ENCODE results near the gene KLF9.
"Not testable (repeated sequence)": the region's sequence is repeated elsewhere in the genome, so short reads cannot be mapped to it uniquely, and the experiment has no call there.

KLF9 gene

DNA sequence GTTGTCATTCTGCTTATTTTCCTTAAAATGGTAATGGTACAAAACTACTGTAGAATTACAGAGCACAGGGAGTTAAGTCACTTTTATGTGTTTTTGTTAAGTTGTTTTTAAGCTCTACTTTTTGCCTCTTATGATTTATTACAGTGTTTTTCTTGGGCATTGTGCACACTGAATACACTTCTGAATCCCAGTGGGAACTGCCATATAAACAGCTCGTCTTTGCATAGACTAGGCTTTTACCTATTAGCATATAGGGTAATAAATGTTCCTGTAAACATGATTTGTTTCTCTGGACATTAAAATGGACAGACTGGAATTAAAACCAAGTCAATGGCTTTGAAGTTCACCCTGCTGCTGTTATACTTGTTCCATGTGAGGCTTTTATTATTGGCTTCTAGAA is 12.2 kb downstream of the KLF9 start:
- DNase-seq (ENCODE audit: low read depth), result no peak
- no peak overlapping the region for H3K4me3 ChIP-seq (ENCODE audit: low read depth, low read length)
- in situ Hi-C loops (cut with HindIII; ENCODE audit: low sequenced_read_pairs), result loop anchor here (10.0 kb wide), 1 partner anchor 193 kb away; no protein-coding TSS in a partner anchor
- TF ChIP-seq, protein P1, sequence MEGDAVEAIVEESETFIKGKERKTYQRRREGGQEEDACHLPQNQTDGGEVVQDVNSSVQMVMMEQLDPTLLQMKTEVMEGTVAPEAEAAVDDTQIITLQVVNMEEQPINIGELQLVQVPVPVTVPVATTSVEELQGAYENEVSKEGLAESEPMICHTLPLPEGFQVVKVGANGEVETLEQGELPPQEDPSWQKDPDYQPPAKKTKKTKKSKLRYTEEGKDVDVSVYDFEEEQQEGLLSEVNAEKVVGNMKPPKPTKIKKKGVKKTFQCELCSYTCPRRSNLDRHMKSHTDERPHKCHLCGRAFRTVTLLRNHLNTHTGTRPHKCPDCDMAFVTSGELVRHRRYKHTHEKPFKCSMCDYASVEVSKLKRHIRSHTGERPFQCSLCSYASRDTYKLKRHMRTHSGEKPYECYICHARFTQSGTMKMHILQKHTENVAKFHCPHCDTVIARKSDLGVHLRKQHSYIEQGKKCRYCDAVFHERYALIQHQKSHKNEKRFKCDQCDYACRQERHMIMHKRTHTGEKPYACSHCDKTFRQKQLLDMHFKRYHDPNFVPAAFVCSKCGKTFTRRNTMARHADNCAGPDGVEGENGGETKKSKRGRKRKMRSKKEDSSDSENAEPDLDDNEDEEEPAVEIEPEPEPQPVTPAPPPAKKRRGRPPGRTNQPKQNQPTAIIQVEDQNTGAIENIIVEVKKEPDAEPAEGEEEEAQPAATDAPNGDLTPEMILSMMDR (IDR thresholded peaks at IDR 0.05; ENCODE audit: low read depth, low read length, missing control alignments), result no peak

GRCh38 chr9:70401241-70401640 is 13.2 kb downstream of the KLF9 start:
- in situ Hi-C loops (cut with HindIII; ENCODE audit: low sequenced_read_pairs), result loop anchor here (10.0 kb wide), 1 partner anchor 194 kb away; no protein-coding TSS in a partner anchor
- DNase-seq (ENCODE audit: low read depth); H3K4me3 ChIP-seq (ENCODE audit: low read depth, low read length): not testable (repeated sequence)

GRCh38 chr9:70400107-70400892 is 14.2 kb downstream of the KLF9 start:
- DNase-seq (ENCODE audit: low read depth), result no peak
- H3K4me3 ChIP-seq (ENCODE audit: low read depth, low read length), result no peak overlapping the region
- TF ChIP-seq, protein P1 (IDR thresholded peaks at IDR 0.05; ENCODE audit: low read depth, low read length, missing control alignments), result no peak
- in situ Hi-C loops (cut with HindIII; ENCODE audit: low sequenced_read_pairs), result loop anchor here (10.0 kb wide), 1 partner anchor 195 kb away; no protein-coding TSS in a partner anchor

- DNase-seq (ENCODE audit: low read depth), result no peak
- no peak overlapping the region for H3K4me3 ChIP-seq (ENCODE audit: low read depth, low read length)
- TF ChIP-seq, protein P1 (IDR thresholded peaks at IDR 0.05; ENCODE audit: low read depth, low read length, missing control alignments), result no peak
- in situ Hi-C loops (cut with HindIII; ENCODE audit: low sequenced_read_pairs), result no loop called here
Measured at GRCh38 chr9:70399141-70399540, 15.3 kb downstream of the KLF9 start.

DNA sequence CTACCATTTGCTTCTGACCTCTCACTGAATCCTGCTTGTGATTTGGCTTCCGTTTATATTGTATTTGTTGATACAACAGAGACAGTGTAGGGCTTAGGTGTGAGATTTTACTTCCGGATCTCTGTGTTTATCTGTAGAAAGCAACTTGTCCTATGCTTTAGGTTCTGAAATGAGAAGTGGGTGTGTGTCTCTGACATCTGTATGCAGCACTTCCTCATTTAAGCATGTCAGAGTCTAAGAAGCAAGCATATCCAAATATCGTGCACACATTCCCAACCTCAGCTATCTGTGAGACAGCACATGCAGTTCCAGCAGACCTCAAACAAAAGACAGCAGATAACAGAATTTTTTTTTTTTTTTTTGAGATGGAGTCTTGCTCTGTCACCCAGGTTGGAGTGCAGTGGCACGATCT is 16.3 kb downstream of the KLF9 start:
- TF ChIP-seq, protein P1 (IDR thresholded peaks at IDR 0.05; ENCODE audit: low read depth, low read length, missing control alignments), result no peak
- no peak for DNase-seq (ENCODE audit: low read depth)
- no peak overlapping the region for H3K4me3 ChIP-seq (ENCODE audit: low read depth, low read length)
- in situ Hi-C loops (cut with HindIII; ENCODE audit: low sequenced_read_pairs), result no loop called here

DNA sequence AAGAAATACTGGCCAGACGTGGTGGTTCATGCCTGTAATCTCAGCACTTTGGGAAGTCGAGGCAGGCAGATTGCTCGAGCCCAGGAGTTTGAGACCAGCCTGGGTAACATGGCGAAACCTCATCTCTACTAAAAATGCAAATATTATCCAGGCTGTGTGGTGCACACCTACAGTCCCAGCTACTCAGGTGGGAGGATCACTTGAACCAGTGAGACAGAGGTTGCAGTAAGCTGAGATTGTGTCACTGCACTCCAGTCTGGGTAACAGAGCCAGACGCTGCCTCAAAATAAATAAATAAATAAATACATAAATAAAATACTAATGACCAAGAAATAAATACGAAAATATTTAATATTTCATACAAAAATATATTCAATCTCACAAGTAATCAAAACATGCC is 18.8 kb downstream of the KLF9 start:
- no peak for DNase-seq (ENCODE audit: low read depth)
- no peak overlapping the region for H3K4me3 ChIP-seq (ENCODE audit: low read depth, low read length)
- in situ Hi-C loops (cut with HindIII; ENCODE audit: low sequenced_read_pairs), result no loop called here
- TF ChIP-seq, protein P1 (IDR thresholded peaks at IDR 0.05; ENCODE audit: low read depth, low read length, missing control alignments), result no peak

DNA sequence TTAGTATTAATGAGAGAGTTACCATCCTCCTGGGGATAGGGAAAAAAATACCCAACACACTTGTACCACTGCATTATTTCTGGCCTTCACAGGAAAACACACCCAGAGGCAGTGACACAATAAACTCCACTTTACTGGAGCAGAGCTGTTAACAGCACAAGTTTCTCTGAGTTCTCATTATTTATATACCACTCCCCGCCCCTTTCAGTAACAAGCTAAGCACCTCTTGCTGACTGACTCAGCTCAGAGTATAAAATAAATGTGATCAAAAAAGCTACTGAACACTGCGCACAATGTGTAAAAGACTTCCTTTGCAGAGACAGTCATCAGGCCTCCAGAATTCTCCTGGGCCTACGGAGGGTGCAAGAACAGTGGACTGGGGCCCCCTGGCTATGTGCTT is 21.6 kb downstream of the KLF9 start:
- TF ChIP-seq, protein P1 (IDR thresholded peaks at IDR 0.05; ENCODE audit: low read depth, low read length, missing control alignments), result no peak
- no peak for DNase-seq (ENCODE audit: low read depth)
- in situ Hi-C loops (cut with HindIII; ENCODE audit: low sequenced_read_pairs), result no loop called here
- no peak overlapping the region for H3K4me3 ChIP-seq (ENCODE audit: low read depth, low read length)
